GM23338 (cell line): ENCODE data around the gene VWDE.

ENCODE experiments used
- CREB1 ChIP-seq: fragments of 250-450 bp; sonication (Bioruptor Pico); IDR thresholded peaks from 2 replicates; pipeline ENCODE4 v1.5.0; 2020; ENCODE audit warnings: low read depth, mild to moderate bottlenecking, moderate library complexity
- CTCF ChIP-seq, 2 experiments: fragments of 200-600 bp in 1 of 2; sonication (generic) in 1 of 2; conservative IDR thresholded peaks; 2 replicates each; pipeline versions ENCODE4 v1.5.1 to v1.6.1; 2016 to 2017; ENCODE audit warnings: antibody characterized with exemption in 2 of 2, low read depth in 2 of 2, mild to moderate bottlenecking in 2 of 2, moderate library complexity in 1 of 2
- ETS1 ChIP-seq: IDR thresholded peaks from 2 replicates; pipeline ENCODE4 v1.6.1; 2016; ENCODE audit warnings: antibody characterized with exemption
- EZH2 ChIP-seq: fragments of 200-600 bp; sonication (generic); IDR thresholded peaks from one replicate; pipeline ENCODE4 v1.8.0; 2017; ENCODE audit warnings: antibody characterized with exemption, mild to moderate bottlenecking, low read depth; ENCODE audit not compliant: unreplicated experiment
- EZH2phosphoT487 ChIP-seq: fragments of 200-600 bp; sonication (generic); IDR thresholded peaks from one replicate; pipeline ENCODE4 v1.8.1; 2018; ENCODE audit warnings: antibody characterized with exemption; ENCODE audit not compliant: unreplicated experiment
- JUNB ChIP-seq: IDR thresholded peaks from one replicate; pipeline ENCODE4 v1.6.1; 2016; ENCODE audit warnings: antibody characterized with exemption; ENCODE audit not compliant: unreplicated experiment
- NANOG ChIP-seq: IDR thresholded peaks from 2 replicates; pipeline ENCODE4 v1.6.1; 2016; ENCODE audit warnings: antibody characterized with exemption, borderline replicate concordance
- POLR2AphosphoS5 ChIP-seq: IDR thresholded peaks from 2 replicates; pipeline ENCODE4 v1.6.1; 2016; ENCODE audit warnings: antibody characterized with exemption, low read depth
- REST ChIP-seq: IDR thresholded peaks from one replicate; pipeline ENCODE4 v1.6.1; 2018; ENCODE audit warnings: antibody characterized with exemption; ENCODE audit not compliant: unreplicated experiment
- STAT1 ChIP-seq: IDR thresholded peaks from one replicate; pipeline ENCODE4 v1.6.1; 2016; ENCODE audit warnings: antibody characterized with exemption; ENCODE audit not compliant: unreplicated experiment
- ZNF114 ChIP-seq: fragments of 250-450 bp; sonication (Bioruptor Pico); IDR thresholded peaks from 2 replicates; pipeline ENCODE4 v1.5.0; 2020; ENCODE audit warnings: mild to moderate bottlenecking, moderate library complexity
- ZNF331 ChIP-seq: fragments of 250-450 bp; sonication (Bioruptor Pico); IDR thresholded peaks from 2 replicates; pipeline ENCODE4 v1.5.0; 2020; ENCODE audit warnings: low read depth, mild to moderate bottlenecking, moderate library complexity
- TF ChIP-seq, protein P1 (sequence below): fragments of 250-450 bp; sonication (Bioruptor Pico); IDR thresholded peaks from 2 replicates; pipeline ENCODE4 v1.5.0; 2020; ENCODE audit warnings: mild to moderate bottlenecking, moderate library complexity

- TF ChIP-seq EZH2 (no peak), CTCF (conservative IDR thresholded peaks at IDR 0.05; ENCODE audit: low read depth in 2 of 2) (no peak), EZH2phosphoT487 (no peak), REST (no peak), POLR2AphosphoS5 (no peak), JUNB (no peak), NANOG (no peak), CREB1 (CRISPR knock-in tag) (no peak), ZNF114 (CRISPR knock-in tag) (no peak), ETS1 (no peak), ZNF331 (CRISPR knock-in tag) (no peak), STAT1 (no peak)
- TF ChIP-seq, protein P1, sequence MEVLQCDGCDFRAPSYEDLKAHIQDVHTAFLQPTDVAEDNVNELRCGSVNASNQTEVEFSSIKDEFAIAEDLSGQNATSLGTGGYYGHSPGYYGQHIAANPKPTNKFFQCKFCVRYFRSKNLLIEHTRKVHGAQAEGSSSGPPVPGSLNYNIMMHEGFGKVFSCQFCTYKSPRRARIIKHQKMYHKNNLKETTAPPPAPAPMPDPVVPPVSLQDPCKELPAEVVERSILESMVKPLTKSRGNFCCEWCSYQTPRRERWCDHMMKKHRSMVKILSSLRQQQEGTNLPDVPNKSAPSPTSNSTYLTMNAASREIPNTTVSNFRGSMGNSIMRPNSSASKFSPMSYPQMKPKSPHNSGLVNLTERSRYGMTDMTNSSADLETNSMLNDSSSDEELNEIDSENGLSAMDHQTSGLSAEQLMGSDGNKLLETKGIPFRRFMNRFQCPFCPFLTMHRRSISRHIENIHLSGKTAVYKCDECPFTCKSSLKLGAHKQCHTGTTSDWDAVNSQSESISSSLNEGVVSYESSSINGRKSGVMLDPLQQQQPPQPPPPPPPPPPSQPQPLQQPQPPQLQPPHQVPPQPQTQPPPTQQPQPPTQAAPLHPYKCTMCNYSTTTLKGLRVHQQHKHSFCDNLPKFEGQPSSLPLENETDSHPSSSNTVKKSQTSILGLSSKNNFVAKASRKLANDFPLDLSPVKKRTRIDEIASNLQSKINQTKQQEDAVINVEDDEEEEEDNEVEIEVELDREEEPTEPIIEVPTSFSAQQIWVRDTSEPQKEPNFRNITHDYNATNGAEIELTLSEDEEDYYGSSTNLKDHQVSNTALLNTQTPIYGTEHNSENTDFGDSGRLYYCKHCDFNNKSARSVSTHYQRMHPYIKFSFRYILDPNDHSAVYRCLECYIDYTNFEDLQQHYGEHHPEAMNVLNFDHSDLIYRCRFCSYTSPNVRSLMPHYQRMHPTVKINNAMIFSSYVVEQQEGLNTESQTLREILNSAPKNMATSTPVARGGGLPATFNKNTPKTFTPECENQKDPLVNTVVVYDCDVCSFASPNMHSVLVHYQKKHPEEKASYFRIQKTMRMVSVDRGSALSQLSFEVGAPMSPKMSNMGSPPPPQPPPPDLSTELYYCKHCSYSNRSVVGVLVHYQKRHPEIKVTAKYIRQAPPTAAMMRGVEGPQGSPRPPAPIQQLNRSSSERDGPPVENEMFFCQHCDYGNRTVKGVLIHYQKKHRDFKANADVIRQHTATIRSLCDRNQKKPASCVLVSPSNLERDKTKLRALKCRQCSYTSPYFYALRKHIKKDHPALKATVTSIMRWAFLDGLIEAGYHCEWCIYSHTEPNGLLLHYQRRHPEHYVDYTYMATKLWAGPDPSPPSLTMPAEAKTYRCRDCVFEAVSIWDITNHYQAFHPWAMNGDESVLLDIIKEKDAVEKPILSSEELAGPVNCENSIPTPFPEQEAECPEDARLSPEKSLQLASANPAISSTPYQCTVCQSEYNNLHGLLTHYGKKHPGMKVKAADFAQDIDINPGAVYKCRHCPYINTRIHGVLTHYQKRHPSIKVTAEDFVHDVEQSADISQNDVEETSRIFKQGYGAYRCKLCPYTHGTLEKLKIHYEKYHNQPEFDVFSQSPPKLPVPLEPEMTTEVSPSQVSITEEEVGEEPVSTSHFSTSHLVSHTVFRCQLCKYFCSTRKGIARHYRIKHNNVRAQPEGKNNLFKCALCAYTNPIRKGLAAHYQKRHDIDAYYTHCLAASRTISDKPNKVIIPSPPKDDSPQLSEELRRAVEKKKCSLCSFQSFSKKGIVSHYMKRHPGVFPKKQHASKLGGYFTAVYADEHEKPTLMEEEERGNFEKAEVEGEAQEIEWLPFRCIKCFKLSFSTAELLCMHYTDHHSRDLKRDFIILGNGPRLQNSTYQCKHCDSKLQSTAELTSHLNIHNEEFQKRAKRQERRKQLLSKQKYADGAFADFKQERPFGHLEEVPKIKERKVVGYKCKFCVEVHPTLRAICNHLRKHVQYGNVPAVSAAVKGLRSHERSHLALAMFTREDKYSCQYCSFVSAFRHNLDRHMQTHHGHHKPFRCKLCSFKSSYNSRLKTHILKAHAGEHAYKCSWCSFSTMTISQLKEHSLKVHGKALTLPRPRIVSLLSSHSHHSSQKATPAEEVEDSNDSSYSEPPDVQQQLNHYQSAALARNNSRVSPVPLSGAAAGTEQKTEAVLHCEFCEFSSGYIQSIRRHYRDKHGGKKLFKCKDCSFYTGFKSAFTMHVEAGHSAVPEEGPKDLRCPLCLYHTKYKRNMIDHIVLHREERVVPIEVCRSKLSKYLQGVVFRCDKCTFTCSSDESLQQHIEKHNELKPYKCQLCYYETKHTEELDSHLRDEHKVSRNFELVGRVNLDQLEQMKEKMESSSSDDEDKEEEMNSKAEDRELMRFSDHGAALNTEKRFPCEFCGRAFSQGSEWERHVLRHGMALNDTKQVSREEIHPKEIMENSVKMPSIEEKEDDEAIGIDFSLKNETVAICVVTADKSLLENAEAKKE (CRISPR knock-in tag): no peak
These were observed 83.3 kb downstream of the VWDE start for GRCh38 chr7:12320241-12320986.
